Tibial nerve (tissue), 4 donors: Measurements from ENCODE around the gene SRGAP3.

Experiments
- EP300 ChIP-seq, 2 donors: sonication (generic); formaldehyde crosslinking; IDR thresholded peaks; one replicate each; pipeline ENCODE4 v1.6.1; 2017; ENCODE audit warnings: antibody characterized with exemption in 2 of 2, mild to moderate bottlenecking in 1 of 2
- POLR2A ChIP-seq, 2 donors: fragments of 450-650 bp; IDR thresholded peaks; one replicate each; pipeline ENCODE4 v1.6.1; 2017; ENCODE audit warnings: antibody characterized with exemption in 2 of 2, mild to moderate bottlenecking in 2 of 2, moderate library complexity in 2 of 2
- TF ChIP-seq, protein P1 (sequence below), 5 experiments: fragments of 200-600 bp in 3 of 5; fragments of 450-650 bp in 2 of 5; sonication (generic) in 3 of 5; IDR thresholded peaks; one replicate each; pipeline ENCODE4 v1.5.1; 2016 to 2019; ENCODE audit warnings: antibody characterized with exemption in 5 of 5, mild to moderate bottlenecking in 3 of 5, moderate library complexity in 2 of 5

DNA sequence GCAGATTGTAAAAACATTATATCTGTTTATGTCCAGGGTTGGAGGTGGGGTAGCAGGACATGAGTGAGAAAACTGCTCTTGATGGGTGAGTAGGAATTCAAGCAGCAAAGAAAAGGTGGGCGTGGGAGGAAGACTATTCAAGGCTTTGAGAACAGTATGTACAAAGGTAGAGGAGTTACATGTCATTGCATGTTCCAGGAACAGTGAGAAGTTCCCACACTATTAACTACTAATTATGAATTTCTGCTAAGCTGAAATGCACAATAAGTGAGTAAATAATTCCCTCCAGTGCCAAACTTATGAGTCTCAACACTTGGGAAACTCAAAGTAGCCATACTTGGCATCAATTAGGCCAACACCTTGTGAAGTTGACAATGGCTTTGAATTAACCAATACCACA is 80.1 kb downstream of the SRGAP3 start:
- TF ChIP-seq, protein P1, sequence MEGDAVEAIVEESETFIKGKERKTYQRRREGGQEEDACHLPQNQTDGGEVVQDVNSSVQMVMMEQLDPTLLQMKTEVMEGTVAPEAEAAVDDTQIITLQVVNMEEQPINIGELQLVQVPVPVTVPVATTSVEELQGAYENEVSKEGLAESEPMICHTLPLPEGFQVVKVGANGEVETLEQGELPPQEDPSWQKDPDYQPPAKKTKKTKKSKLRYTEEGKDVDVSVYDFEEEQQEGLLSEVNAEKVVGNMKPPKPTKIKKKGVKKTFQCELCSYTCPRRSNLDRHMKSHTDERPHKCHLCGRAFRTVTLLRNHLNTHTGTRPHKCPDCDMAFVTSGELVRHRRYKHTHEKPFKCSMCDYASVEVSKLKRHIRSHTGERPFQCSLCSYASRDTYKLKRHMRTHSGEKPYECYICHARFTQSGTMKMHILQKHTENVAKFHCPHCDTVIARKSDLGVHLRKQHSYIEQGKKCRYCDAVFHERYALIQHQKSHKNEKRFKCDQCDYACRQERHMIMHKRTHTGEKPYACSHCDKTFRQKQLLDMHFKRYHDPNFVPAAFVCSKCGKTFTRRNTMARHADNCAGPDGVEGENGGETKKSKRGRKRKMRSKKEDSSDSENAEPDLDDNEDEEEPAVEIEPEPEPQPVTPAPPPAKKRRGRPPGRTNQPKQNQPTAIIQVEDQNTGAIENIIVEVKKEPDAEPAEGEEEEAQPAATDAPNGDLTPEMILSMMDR (IDR thresholded peaks at IDR 0.05) = no peak
- TF ChIP-seq EP300 (IDR thresholded peaks at IDR 0.05) (no peak), POLR2A (IDR thresholded peaks at IDR 0.05) (no peak)
